ENCODE results near the gene TMEM143.
"Not testable (repeated sequence)": the region's sequence is repeated elsewhere in the genome, so short reads cannot be mapped to it uniquely, and the experiment has no call there.

The TMEM143 gene

GRCh38 chr19:48396016-48396823 is 32.5 kb upstream of the TMEM143 start:
- Histone ChIP-seq H3K27me3 (ENCODE audit: control insufficient read depth, insufficient read depth, low read length) (peaks cover 66% of the 10 kb centered on the region), H3K4me3 (ENCODE audit: low read length) (no peak overlapping the region), H3K36me3 (ENCODE audit: control insufficient read depth, insufficient read depth, low read length) (no peaks in the 10 kb centered on the region), H3K9me3 (ENCODE audit: control insufficient read depth, low read length) (no peaks in the 10 kb centered on the region), H3K9ac (ENCODE audit: low read length) (no peak overlapping the region), H3K4me1 (ENCODE audit: control insufficient read depth, insufficient read depth, low read length) (peaks cover 24% of the 10 kb centered on the region)

DNA sequence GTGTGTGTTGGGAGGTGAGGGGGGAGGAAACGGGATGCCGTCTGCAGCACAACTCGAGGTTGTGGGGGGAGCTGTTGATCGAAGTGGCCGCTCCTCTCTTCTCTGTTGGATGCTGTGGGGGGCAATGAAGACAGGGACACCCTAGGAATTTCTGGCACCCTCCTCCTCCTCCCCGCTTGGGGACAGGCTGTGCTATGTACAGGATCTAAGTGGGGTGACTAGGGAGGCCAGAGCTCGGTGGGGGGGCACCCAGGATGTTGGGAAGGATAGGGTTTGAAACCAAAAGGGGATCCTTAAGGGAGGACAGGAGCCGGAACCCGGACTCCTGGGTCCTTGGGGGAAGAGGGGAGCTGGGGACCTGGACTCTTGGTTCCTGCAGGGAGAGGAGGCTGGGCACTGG is 31.8 kb upstream of the TMEM143 start:
- Histone ChIP-seq H3K4me3 (ENCODE audit: low read length) (no peak overlapping the region), H3K9ac (ENCODE audit: low read length) (no peak overlapping the region), H3K9me3 (ENCODE audit: control insufficient read depth, low read length) (no peaks in the 10 kb centered on the region), H3K27me3 (ENCODE audit: control insufficient read depth, insufficient read depth, low read length) (peaks cover 66% of the 10 kb centered on the region), H3K4me1 (ENCODE audit: control insufficient read depth, insufficient read depth, low read length) (peaks cover 24% of the 10 kb centered on the region), H3K36me3 (ENCODE audit: control insufficient read depth, insufficient read depth, low read length) (no peaks in the 10 kb centered on the region)

DNA sequence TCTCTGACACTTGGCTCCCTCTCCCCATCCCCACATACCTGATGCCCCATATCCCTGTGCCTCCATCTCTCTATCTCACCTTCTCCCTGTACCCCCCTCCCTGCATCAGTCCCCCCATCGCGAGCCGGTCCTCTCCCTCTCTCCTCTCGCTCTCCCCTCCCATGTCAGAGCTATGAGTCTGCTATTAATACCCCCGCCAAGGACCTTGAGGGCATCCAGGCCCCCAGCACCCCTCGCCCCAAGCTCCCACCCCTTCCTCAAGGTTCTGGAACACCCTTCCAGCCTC is 31.4 kb upstream of the TMEM143 start:
- Histone ChIP-seq H3K4me1 (ENCODE audit: control insufficient read depth, insufficient read depth, low read length) (peaks cover 24% of the 10 kb centered on the region), H3K4me3 (ENCODE audit: low read length) (no peak overlapping the region), H3K27me3 (ENCODE audit: control insufficient read depth, insufficient read depth, low read length) (peaks cover 66% of the 10 kb centered on the region), H3K36me3 (ENCODE audit: control insufficient read depth, insufficient read depth, low read length) (no peaks in the 10 kb centered on the region), H3K9me3 (ENCODE audit: control insufficient read depth, low read length) (no peaks in the 10 kb centered on the region), H3K9ac (ENCODE audit: low read length) (no peak overlapping the region)

DNA sequence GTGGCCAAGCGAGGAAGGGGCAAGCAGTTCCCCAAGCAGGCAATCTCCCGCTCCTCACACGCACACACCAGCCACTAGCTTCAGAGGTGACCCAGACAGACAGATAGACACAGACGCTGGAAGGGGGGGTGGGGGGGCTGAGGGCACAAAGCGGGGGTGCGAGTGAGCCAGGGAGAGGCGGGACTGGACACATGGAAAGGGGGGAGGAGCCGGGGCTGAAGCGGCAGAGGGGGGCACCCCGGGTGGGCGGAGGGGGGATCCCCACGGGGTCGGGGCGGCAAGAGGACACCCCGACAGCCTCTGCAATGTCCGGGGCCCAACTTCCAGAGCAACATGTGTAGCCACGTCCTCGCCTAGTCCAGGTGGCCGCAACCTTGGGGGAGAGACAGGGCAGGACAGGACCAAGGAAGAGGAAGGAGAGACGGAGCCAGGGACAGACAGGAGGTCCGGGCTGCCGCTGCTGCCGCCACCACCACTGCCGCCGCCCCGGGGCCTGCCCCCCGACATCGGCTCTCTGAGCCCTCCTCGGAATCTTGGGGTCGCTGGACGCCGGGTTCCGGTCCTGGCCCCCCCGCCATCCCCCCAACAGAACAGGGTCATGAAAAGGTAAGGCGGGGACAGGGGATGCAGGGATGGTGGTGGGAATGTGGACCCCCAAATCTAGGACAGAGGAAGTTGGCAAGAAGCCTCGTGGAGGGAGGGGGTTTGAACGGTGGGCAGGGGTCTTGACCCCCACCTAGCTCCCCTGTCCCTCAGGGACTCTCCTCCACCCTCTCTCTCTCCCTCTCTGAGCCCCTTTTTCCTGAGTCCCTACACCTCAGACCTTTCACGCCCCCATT is 30.8 kb upstream of the TMEM143 start:
- Histone ChIP-seq H3K9me3 (ENCODE audit: control insufficient read depth, low read length) (no peaks in the 10 kb centered on the region), H3K9ac (ENCODE audit: low read length) (no peak overlapping the region), H3K36me3 (ENCODE audit: control insufficient read depth, insufficient read depth, low read length) (no peaks in the 10 kb centered on the region), H3K4me3 (ENCODE audit: low read length) (no peak overlapping the region), H3K27me3 (ENCODE audit: control insufficient read depth, insufficient read depth, low read length) (peaks cover 66% of the 10 kb centered on the region), H3K4me1 (ENCODE audit: control insufficient read depth, insufficient read depth, low read length) (peaks cover 19% of the 10 kb centered on the region)

DNA sequence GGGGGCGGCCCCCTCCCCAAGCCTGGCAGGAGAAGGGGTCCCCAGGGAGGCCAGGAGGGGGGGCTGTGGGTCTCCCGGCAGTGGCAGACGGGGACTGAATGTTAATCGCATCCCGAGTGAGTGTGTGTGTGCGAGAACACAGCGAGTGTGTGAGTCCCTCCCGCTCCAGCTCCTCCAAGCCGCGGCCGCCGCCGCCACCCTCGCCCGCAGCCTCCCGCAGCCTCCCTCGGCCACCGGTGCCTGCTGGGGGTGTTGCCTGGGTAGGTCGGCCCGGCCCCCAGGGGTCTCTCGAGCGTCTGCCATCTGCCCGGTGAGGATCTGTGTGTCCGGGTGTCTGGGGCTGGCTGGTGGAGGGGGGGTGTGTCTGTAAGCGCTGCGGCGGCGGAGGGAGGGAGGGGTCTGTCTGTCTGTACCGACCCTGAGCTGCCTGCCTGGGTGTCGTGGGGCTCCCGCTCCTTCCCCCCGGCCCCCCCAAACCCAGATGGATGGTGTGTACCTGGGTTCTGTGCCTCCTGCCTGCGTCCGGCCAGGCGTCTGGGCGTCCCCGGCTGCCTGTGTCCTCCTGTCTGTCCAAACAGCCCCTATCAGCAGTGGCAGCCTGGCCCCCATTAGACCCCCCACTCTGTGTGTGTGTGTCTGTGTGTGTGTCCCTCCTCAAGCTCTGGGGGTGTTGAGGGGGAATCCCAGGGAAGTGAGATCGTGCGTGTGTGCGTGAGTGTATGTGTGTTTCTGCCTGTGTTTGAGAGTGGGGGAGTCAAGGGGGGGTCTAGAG is 30.0 kb upstream of the TMEM143 start, which contains the start of gene GRIN2D:
GRIN2D (plus strand) TSS at position 110 of the 772 bp plus-strand sequence. CDS start 4,725 bp downstream, outside the sequence.
- peaks cover 66% of the 10 kb centered on the region for H3K27me3 ChIP-seq (ENCODE audit: control insufficient read depth, insufficient read depth, low read length)
- no peak within 1 kb of the TSS for H3K4me3 ChIP-seq (ENCODE audit: low read length)
- no peaks in the 10 kb centered on the region for H3K9me3 ChIP-seq (ENCODE audit: control insufficient read depth, low read length)
- no peak within 1 kb of the TSS for H3K9ac ChIP-seq (ENCODE audit: low read length)
- peaks cover 12% of the 10 kb centered on the region for H3K4me1 ChIP-seq (ENCODE audit: control insufficient read depth, insufficient read depth, low read length)
- no peaks in the 10 kb centered on the region for H3K36me3 ChIP-seq (ENCODE audit: control insufficient read depth, insufficient read depth, low read length)

GRCh38 chr19:48392860-48393558 is 29.3 kb upstream of the TMEM143 start:
- Histone ChIP-seq H3K27me3 (ENCODE audit: control insufficient read depth, insufficient read depth, low read length) (peaks cover 64% of the 10 kb centered on the region), H3K36me3 (ENCODE audit: control insufficient read depth, insufficient read depth, low read length) (no peaks in the 10 kb centered on the region), H3K4me1 (ENCODE audit: control insufficient read depth, insufficient read depth, low read length) (peaks cover 11% of the 10 kb centered on the region), H3K4me3 (ENCODE audit: low read length) (no peak overlapping the region), H3K9me3 (ENCODE audit: control insufficient read depth, low read length) (no peaks in the 10 kb centered on the region), H3K9ac (ENCODE audit: low read length) (no peak overlapping the region)

DNA sequence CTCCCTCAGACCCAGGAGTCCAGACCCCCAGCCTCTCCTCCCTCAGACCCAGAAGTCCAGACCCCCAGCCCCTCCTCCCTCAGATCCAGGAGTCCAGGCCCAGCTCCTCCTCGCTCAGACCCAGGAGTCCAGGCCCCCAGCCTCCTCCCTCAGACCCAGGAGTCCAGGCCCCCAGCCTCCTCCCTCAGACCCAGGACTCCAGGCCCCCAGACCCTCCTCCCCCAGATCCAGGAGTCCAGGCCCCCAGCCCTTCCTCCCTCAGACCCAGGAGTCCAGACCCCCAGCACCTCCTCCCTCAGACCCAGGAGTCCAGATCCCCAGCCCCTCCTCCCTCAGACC is 28.2 kb upstream of the TMEM143 start:
- not testable (repeated sequence) for H3K36me3 ChIP-seq (ENCODE audit: control insufficient read depth, insufficient read depth, low read length); H3K4me3 ChIP-seq (ENCODE audit: low read length); H3K9ac ChIP-seq (ENCODE audit: low read length); H3K4me1 ChIP-seq (ENCODE audit: control insufficient read depth, insufficient read depth, low read length); H3K9me3 ChIP-seq (ENCODE audit: control insufficient read depth, low read length)
- H3K27me3 ChIP-seq (ENCODE audit: control insufficient read depth, insufficient read depth, low read length): peaks cover 53% of the 10 kb centered on the region

DNA sequence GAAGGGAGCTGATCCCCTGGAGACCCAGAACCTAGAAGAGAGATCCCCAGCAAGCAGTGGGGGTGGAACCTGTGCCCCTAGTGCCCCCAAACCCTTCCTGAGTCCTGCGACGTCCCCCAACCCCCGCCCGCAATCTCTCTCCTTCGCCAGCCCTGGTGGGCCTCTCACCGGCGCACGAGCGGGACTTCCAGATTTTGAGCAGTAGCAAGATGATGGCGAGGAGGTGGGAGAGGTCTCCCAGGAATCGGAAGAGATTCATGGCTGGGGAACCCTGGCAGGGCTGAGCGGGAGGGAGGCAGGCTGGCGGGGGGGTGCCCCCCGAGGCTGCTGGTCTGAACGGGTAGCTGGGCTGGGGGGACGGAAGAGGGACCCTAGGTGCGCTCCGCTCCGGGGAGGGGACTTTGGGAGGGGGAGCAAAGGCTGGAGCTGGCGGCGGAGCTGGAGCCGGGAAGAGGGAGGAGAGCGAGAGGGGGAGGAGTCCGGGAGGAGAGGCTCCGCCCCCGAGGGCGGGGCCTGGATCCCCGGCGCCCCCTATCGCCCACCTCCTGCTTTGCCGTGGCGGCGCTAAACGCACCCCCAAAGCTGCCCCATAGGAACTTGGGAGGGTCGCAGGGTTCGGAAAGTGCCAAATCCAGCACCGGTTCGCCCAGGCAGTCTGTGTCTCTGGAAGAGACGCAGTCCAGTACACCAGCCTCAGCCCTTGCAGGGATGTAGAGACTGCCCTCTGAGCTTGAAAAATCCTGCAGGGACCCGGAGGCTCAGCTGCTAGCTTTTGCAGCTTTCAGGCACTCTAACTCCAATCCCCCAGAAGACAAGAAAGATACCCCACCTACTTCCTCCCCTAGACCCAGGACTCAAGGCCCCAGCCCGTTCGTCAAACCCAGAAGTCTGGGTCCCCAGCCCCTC is 27.6 kb upstream of the TMEM143 start, which contains the start of gene KDELR1:
KDELR1 (minus strand) TSS at position 452 of the 906 bp plus-strand sequence; CDS start at position 259, 193 bp downstream.
- Histone ChIP-seq H3K9ac (ENCODE audit: low read length) (peak within 1 kb of the TSS; percentile 100), H3K9me3 (ENCODE audit: control insufficient read depth, low read length) (no peaks in the 10 kb centered on the region), H3K4me1 (ENCODE audit: control insufficient read depth, insufficient read depth, low read length) (peaks cover 7% of the 10 kb centered on the region), H3K36me3 (ENCODE audit: control insufficient read depth, insufficient read depth, low read length) (no peaks in the 10 kb centered on the region), H3K27me3 (ENCODE audit: control insufficient read depth, insufficient read depth, low read length) (peaks cover 47% of the 10 kb centered on the region), H3K4me3 (ENCODE audit: low read length) (peak within 1 kb of the TSS; percentile 100)

- H3K4me1 ChIP-seq (ENCODE audit: control insufficient read depth, insufficient read depth, low read length): peaks cover 7% of the 10 kb centered on the region
- peak overlapping the region; percentile 100 for H3K9ac ChIP-seq (ENCODE audit: low read length)
- H3K36me3 ChIP-seq (ENCODE audit: control insufficient read depth, insufficient read depth, low read length): peaks cover 3% of the 10 kb centered on the region
- H3K27me3 ChIP-seq (ENCODE audit: control insufficient read depth, insufficient read depth, low read length): peaks cover 38% of the 10 kb centered on the region
- H3K4me3 ChIP-seq (ENCODE audit: low read length): peak overlapping the region; percentile 100
- H3K9me3 ChIP-seq (ENCODE audit: control insufficient read depth, low read length): no peaks in the 10 kb centered on the region
Observed at GRCh38 chr19:48390188-48391099, 26.7 kb upstream of the TMEM143 start.

- Histone ChIP-seq H3K36me3 (ENCODE audit: control insufficient read depth, insufficient read depth, low read length) (peaks cover 8% of the 10 kb centered on the region), H3K9ac (ENCODE audit: low read length) (no peak overlapping the region)
Observed at GRCh38 chr19:48386981-48387380, 23.2 kb upstream of the TMEM143 start.

More at GRCh38 chr19:48386981-48387380, 23.2 kb upstream of the TMEM143 start:
- Histone ChIP-seq H3K9me3 (ENCODE audit: control insufficient read depth, low read length) (no peaks in the 10 kb centered on the region), H3K4me3 (ENCODE audit: low read length) (no peak overlapping the region), H3K27me3 (ENCODE audit: control insufficient read depth, insufficient read depth, low read length) (peaks cover 5% of the 10 kb centered on the region), H3K4me1 (ENCODE audit: control insufficient read depth, insufficient read depth, low read length) (no peaks in the 10 kb centered on the region)
